Heart left ventricle (tissue), 16 donors: ENCODE measurements around the gene DCDC2. TPM values are rescaled to one million over a fixed set of nuclear protein-coding genes. Genes with fewer than 3 reads are reported as not detected.

ENCODE experiments used
- ATAC-seq, 4 donors: fragments of 200-7000 bp; cut with Tn5 transposase; one replicate each; pipeline ENCODE4 v1.9.1; 2020 to 2022; ENCODE audit warnings: moderate library complexity in 4 of 4, mild to moderate bottlenecking in 3 of 4, moderate number of reproducible peaks in 1 of 4
- DNase-seq, 5 donors: peaks; one replicate each; pipeline ENCODE4 v3.0.0-alpha.2; 2020
- H3K27ac ChIP-seq, 12 donors: fragments of 200-600 bp; sonication (generic) in 4 of 12; one replicate each; pipeline versions ENCODE4 v1.5.0 to v1.8.0; 2016 to 2022; ENCODE audit warnings: mild to moderate bottlenecking in 2 of 12
- H3K27me3 ChIP-seq, 9 donors: fragments of 200-600 bp; sonication (generic) in 2 of 9; one replicate each; pipeline versions ENCODE4 v1.5.1 to v1.8.0; 2016 to 2022; ENCODE audit warnings: mild to moderate bottlenecking in 3 of 9
- H3K36me3 ChIP-seq, 9 donors: fragments of 200-600 bp; sonication (generic) in 2 of 9; one replicate each; pipeline versions ENCODE4 v1.5.0 to v1.8.0; 2018 to 2022; ENCODE audit warnings: mild to moderate bottlenecking in 2 of 9
- H3K4me1 ChIP-seq, 12 donors: fragments of 200-600 bp; sonication (generic) in 4 of 12; one replicate each; pipeline versions ENCODE4 v1.5.0 to v1.8.0; 2016 to 2022; ENCODE audit warnings: mild to moderate bottlenecking in 3 of 12
- H3K4me3 ChIP-seq, 12 donors: fragments of 200-600 bp; sonication (generic) in 4 of 12; one replicate each; pipeline versions ENCODE4 v1.5.0 to v1.8.0; 2017 to 2022; ENCODE audit warnings: mild to moderate bottlenecking in 9 of 12, moderate library complexity in 4 of 12
- H3K9me3 ChIP-seq, 12 donors: fragments of 200-600 bp; sonication (generic) in 4 of 12; one replicate each; pipeline versions ENCODE4 v1.5.0 to v1.8.0; 2016 to 2022; ENCODE audit warnings: mild to moderate bottlenecking in 1 of 12
- CTCF ChIP-seq, 12 donors: fragments of 200-600 bp; sonication (generic) in 4 of 12; IDR thresholded peaks; one replicate each; pipeline versions ENCODE4 v1.5.0 to v1.8.0; 2018 to 2022; ENCODE audit warnings: antibody characterized with exemption in 12 of 12, mild to moderate bottlenecking in 5 of 12
- POLR2A ChIP-seq, 2 donors: fragments of 450-650 bp; IDR thresholded peaks; one replicate each; pipeline ENCODE4 v1.6.1; 2017; ENCODE audit warnings: antibody characterized with exemption in 2 of 2, mild to moderate bottlenecking in 2 of 2, moderate library complexity in 2 of 2
- WGBS, 4 donors: extraction: QIAGEN DNeasy Blood & Tissue Kit in 2 of 4; methylation state at CpG; one replicate each; pipeline versions ENCODE4 v1.1.5 to v1.1.7; 2013 to 2018; 5-methylcytosine and 5-hydroxymethylcytosine counted together
- intact Hi-C, 10 donors: fragments of 100-400 bp; cut with DNase I; formaldehyde crosslinking; loops; one replicate each; pipeline versions ENCODE4 v1.11.1 to v1.14.2; 2022
- polyA plus RNA-seq, 2 donors: library from polyadenylated mRNA; stranded (reverse); fragments of 200-250 nt; gene quantifications; one replicate each; pipeline ENCODE4 v1.2.3, GENCODE V29; 2013
- total RNA-seq, 9 donors: library from RNA; depleted of rRNA in 2 of 9; stranded (reverse); fragments of >200 nt in 2 of 9; fragmentation: NEBNext Ultra II Directional in 3 of 9; extraction: Animal tissue kit (Norgen Biotek cat#: 25700) in 3 of 9; gene quantifications; one replicate each; pipeline versions ENCODE4 v1.1.0 to v1.2.4, GENCODE V29; 2016 to 2023
- donor health status: ischemic (EF 13 %, LVEDD 7.1; RV severe dilation, severe dysfunction).
- donor health status: healthy with polysubstance abuse.
- donor health status: DM: no; HTN: yes; CAD: no.
- donor health status: DM: no; HTN: no; CAD: no.
- donor health status: ischemic (EF 25% LVEDD 6.9; RV normal size, moderate dysfunction).
- donor health status: ischemic (EF 25% LVEDD 5.7; RV mildly dilated, moderate dysfunction).
- donor health status: healthy.
- donor health status: DM: yes; HTN: yes; CAD: no.
- donor health status: ischemic (EF 35%, LVEDD 5.7; RV mildly dilated, moderate dysfunction).
- donor health status: nonischemic (EF 11% LVEDD 7.7; RV severe dilation, severe dysfunction).
- donor health status: DM: yes; HTN: yes; CAD: no.
- donor health status: PGD.
- donor health status: ischemic (EF 29% LVEDD 5.4; RV normal size, mild dysfunction).
- donor health status: nonischemic (EF 23%, LVEDD 6.1; RV moderate dilation, normal function).

DCDC2 gene
- total and polyA plus RNA-seq, 11 donors, result 0.05 to 0.16 TPM; not detected in 9

- Histone ChIP-seq H3K4me1 (no peaks in the 10 kb centered on the region), H3K4me3 (no peak overlapping the region), H3K27me3 (peaks cover 0 to 11% (median 0%) of the 10 kb centered on the region in 9 donors), H3K27ac (no peak overlapping the region), H3K9me3 (no peaks in the 10 kb centered on the region), H3K36me3 (no peaks in the 10 kb centered on the region)
- TF ChIP-seq CTCF (IDR thresholded peaks at IDR 0.05), result no peak
- no peak for TF ChIP-seq POLR2A (IDR thresholded peaks at IDR 0.05)
- WGBS, 4 donors, result 16 to 41% (median 18%) methylated on average over 4 of the region's 4 CpGs
- DNase-seq (no peak), ATAC-seq (no peak)
- intact Hi-C loops, result no loop called here
Observed at GRCh38 chr6:24227556-24227955, 130.3 kb downstream of the DCDC2 start.

- Histone ChIP-seq H3K36me3 (no peaks in the 10 kb centered on the region), H3K4me3 (no peak overlapping the region), H3K4me1 (no peaks in the 10 kb centered on the region), H3K27me3 (peaks cover 0 to 11% (median 0%) of the 10 kb centered on the region in 9 donors), H3K27ac (no peak overlapping the region), H3K9me3 (no peaks in the 10 kb centered on the region)
- 66 to 77% (median 73%) methylated on average over 3 of the region's 3 CpGs for WGBS, 4 donors
- no peak for DNase-seq
- TF ChIP-seq POLR2A (IDR thresholded peaks at IDR 0.05), result no peak
- no peak for TF ChIP-seq CTCF (IDR thresholded peaks at IDR 0.05)
- ATAC-seq, result no peak
- intact Hi-C loops, result no loop called here
Observed at GRCh38 chr6:24226541-24226940, 131.3 kb downstream of the DCDC2 start.

GRCh38 chr6:24225838-24226237, 132.0 kb downstream of the DCDC2 start:
- no peak for TF ChIP-seq POLR2A (IDR thresholded peaks at IDR 0.05)
- no peak for TF ChIP-seq CTCF (IDR thresholded peaks at IDR 0.05)
- WGBS, 4 donors, result 90 to 96% (median 94%) methylated on average over 2 of the region's 2 CpGs
- no peak for ATAC-seq

GRCh38 chr6:24223115-24223919, 134.5 kb downstream of the DCDC2 start:
- H3K4me3 ChIP-seq, result no peak overlapping the region
- intact Hi-C loops, result no loop called here
- ATAC-seq, result no peak
- 66 to 80% (median 75%) methylated on average over 7 of the region's 7 CpGs for WGBS, 4 donors
- no peaks in the 10 kb centered on the region for H3K9me3 ChIP-seq
- TF ChIP-seq CTCF (IDR thresholded peaks at IDR 0.05) (no peak), POLR2A (IDR thresholded peaks at IDR 0.05) (no peak)
- peaks cover 0 to 11% (median 0%) of the 10 kb centered on the region in 9 donors for H3K27me3 ChIP-seq
- no peak for DNase-seq
- H3K4me1 ChIP-seq, result no peaks in the 10 kb centered on the region
- H3K36me3 ChIP-seq, result no peaks in the 10 kb centered on the region
- H3K27ac ChIP-seq, result no peak overlapping the region

More at GRCh38 chr6:24225838-24226237, 132.0 kb downstream of the DCDC2 start:
- H3K27ac ChIP-seq, result no peak overlapping the region
- H3K4me3 ChIP-seq, result no peak overlapping the region
- intact Hi-C loops, result no loop called here
- no peaks in the 10 kb centered on the region for H3K9me3 ChIP-seq
- H3K27me3 ChIP-seq, result peaks cover 0 to 11% (median 0%) of the 10 kb centered on the region in 9 donors
- no peak for DNase-seq
- no peaks in the 10 kb centered on the region for H3K36me3 ChIP-seq
- H3K4me1 ChIP-seq, result no peaks in the 10 kb centered on the region
